ENCODE measurements around the gene CTRB2.
"Not testable (repeated sequence)": the region's sequence is repeated elsewhere in the genome, so short reads cannot be mapped to it uniquely, and the experiment has no call there.

CTRB2 gene

GRCh38 chr16:75228143-75228976, 21.4 kb upstream of the CTRB2 start:
- H3K27ac ChIP-seq: no peak overlapping the region; the same call in 1 of the 2 replicates
- TF ChIP-seq, protein P1, sequence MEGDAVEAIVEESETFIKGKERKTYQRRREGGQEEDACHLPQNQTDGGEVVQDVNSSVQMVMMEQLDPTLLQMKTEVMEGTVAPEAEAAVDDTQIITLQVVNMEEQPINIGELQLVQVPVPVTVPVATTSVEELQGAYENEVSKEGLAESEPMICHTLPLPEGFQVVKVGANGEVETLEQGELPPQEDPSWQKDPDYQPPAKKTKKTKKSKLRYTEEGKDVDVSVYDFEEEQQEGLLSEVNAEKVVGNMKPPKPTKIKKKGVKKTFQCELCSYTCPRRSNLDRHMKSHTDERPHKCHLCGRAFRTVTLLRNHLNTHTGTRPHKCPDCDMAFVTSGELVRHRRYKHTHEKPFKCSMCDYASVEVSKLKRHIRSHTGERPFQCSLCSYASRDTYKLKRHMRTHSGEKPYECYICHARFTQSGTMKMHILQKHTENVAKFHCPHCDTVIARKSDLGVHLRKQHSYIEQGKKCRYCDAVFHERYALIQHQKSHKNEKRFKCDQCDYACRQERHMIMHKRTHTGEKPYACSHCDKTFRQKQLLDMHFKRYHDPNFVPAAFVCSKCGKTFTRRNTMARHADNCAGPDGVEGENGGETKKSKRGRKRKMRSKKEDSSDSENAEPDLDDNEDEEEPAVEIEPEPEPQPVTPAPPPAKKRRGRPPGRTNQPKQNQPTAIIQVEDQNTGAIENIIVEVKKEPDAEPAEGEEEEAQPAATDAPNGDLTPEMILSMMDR (IDR thresholded peaks at IDR 0.05): no peak

DNA sequence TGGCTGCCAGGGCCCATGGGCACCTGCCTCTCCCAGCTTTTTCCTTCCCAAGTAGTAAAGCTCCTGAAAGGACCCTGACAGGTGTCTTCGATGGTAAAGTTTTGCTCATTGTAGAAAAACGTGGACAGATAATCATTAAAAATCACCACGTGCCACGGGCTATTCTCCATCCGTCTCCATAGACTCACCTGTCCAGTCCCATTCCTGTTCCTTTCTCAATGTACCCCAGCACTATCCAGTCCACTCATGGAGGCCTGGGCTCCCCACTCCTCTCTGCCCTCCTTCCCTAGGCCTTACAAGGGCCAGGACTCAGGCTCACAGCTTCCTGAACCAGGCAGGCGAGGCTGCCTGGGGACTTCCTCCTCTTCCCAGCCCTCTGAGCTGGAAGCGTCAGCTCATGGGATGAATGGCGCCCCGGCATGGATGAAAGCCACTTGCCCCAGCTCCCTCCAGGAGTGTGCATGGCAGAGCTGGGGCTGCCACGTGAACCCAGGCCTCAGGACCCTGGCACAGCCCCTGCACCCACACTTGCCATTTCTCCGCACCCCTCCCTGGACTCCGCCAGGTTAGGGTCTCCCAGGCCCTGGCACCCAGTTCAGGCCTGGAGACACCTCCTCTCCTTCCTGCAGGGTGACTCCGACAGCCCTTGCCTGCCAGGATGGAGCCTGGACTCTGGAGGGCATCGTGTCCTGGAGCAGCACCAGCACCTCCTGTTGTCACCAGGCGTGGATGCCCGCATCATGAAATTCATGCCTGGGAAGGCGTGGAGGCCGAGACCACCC, 20.6 kb upstream of the CTRB2 start:
- no peak overlapping the region; the same call in 1 of the 2 replicates for H3K27ac ChIP-seq
- TF ChIP-seq, protein P1 (IDR thresholded peaks at IDR 0.05): no peak
- no peak for TF ChIP-seq ZFX (IDR thresholded peaks at IDR 0.05; ENCODE audit: borderline replicate concordance)

- TF ChIP-seq, protein P1 (IDR thresholded peaks at IDR 0.05): no peak
- no peak for TF ChIP-seq ZFX (IDR thresholded peaks at IDR 0.05; ENCODE audit: borderline replicate concordance)
- H3K27ac ChIP-seq: no peak overlapping the region; the same call in 1 of the 2 replicates
These were observed 19.8 kb upstream of the CTRB2 start for GRCh38 chr16:75226550-75227360.

GRCh38 chr16:75225678-75226515, 18.9 kb upstream of the CTRB2 start:
- H3K27ac ChIP-seq: no peak overlapping the region
- TF ChIP-seq ZFX (IDR thresholded peaks at IDR 0.05; ENCODE audit: borderline replicate concordance): no peak
- TF ChIP-seq, protein P1 (IDR thresholded peaks at IDR 0.05): no peak

DNA sequence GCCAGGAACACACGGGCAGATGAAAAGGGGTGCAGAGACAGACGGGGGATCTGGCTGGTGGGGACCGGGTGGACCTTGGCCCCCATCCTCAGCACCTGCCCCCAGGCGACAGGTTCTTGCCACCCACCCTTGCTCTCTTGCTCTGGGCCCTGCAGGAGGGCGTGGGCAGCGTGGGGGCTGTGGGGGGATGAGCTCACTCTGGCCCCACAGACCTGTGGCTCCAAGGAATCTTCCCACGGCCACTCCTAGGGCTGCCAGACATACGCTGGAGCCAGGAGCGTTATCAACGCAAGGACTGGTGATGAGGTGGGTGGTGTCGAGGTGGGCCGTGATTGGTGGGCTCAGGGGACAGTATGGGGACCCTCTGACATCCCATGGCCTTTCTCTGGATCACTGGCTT, 18.1 kb upstream of the CTRB2 start:
- TF ChIP-seq, protein P1 (IDR thresholded peaks at IDR 0.05): no peak
- no peak for TF ChIP-seq ZFX (IDR thresholded peaks at IDR 0.05; ENCODE audit: borderline replicate concordance)

DNA sequence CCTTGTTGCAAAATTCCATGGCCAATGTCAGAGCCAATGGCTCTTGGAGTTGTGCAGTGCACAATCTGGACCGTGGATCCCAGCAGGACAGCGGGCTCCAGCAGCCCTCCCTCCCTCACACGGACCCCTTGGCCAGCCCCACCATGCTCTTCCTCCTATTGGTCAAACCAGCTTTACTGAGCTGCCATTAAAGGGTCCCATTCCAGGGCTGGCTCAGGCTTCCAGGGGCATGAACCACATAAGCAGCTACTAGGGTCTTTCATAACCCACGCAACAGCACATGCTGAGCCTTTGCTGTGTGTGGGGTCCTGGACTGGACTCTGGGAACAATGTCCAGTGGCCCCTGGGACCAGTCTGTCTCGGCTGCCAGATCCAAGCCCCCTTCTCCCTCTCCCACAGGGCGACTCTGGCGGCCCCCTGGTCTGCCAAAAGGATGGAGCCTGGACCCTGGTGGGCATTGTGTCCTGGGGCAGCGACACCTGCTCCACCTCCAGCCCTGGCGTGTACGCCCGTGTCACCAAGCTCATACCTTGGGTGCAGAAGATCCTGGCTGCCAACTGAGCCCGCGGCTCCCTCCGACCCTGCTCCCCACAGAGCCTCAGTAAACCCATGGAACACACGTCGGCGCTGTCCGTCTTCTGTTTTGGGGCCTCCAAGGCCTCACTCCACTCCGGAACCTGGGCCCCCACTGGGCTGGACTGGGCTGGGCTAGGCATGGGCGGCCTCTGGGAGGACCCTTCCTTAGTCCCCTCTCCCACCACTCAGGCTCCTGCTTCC, 17.5 kb upstream of the CTRB2 start:
- no peak for TF ChIP-seq ZFX (IDR thresholded peaks at IDR 0.05; ENCODE audit: borderline replicate concordance)
- TF ChIP-seq, protein P1 (IDR thresholded peaks at IDR 0.05): no peak

More for the DNA sequence above, 18.1 kb upstream of the CTRB2 start:
- H3K27ac ChIP-seq: no peak overlapping the region

GRCh38 chr16:75223129-75223528, 16.2 kb upstream of the CTRB2 start:
- not testable (repeated sequence) for H3K27ac ChIP-seq

More for the DNA sequence above, 17.5 kb upstream of the CTRB2 start:
- no peak overlapping the region for H3K27ac ChIP-seq
